Liver (tissue), 9 donors: Measurements from ENCODE around the gene CEP131. TPM values are rescaled to one million over a fixed set of nuclear protein-coding genes. Genes with fewer than 3 reads are reported as not detected.

Experiments
- DNase-seq: peaks from one replicate; pipeline ENCODE4 v3.0.0-alpha.2; 2017; ENCODE audit warnings: low spot score
- H3K27ac ChIP-seq, 2 donors: one replicate each; pipeline ENCODE4 v1.7.0; 2013; ENCODE audit warnings: inconsistent platforms in 2 of 2, low read length in 2 of 2, control low read depth in 1 of 2, low read depth in 1 of 2, mild to moderate bottlenecking in 1 of 2
- H3K27me3 ChIP-seq, 4 donors: one replicate each; pipeline versions ENCODE4 v1.6.1 to v1.7.0; 2013; ENCODE audit warnings: low read length in 3 of 4, inconsistent platforms in 1 of 4, mild to moderate bottlenecking in 1 of 4, moderate library complexity in 1 of 4; ENCODE audit not compliant: control insufficient read depth in 4 of 4, insufficient read depth in 4 of 4
- H3K36me3 ChIP-seq, 4 donors: one replicate each; pipeline versions ENCODE4 v1.6.1 to v1.7.0; 2013; ENCODE audit warnings: low read length in 3 of 4, mild to moderate bottlenecking in 3 of 4, low read depth in 1 of 4, moderate library complexity in 1 of 4; ENCODE audit not compliant: control insufficient read depth in 4 of 4, insufficient read depth in 3 of 4
- H3K4me1 ChIP-seq, 4 donors: one replicate each; pipeline versions ENCODE4 v1.6.1 to v1.7.0; 2013; ENCODE audit warnings: low read length in 3 of 4, mild to moderate bottlenecking in 3 of 4, moderate library complexity in 1 of 4; ENCODE audit not compliant: control insufficient read depth in 4 of 4, insufficient read depth in 4 of 4
- H3K4me3 ChIP-seq, 3 donors: one replicate each; pipeline versions ENCODE4 v1.6.1 to v1.7.0; 2013; ENCODE audit warnings: low read length in 3 of 3, control low read depth in 1 of 3, low read depth in 1 of 3, mild to moderate bottlenecking in 1 of 3
- H3K9ac ChIP-seq, 2 donors: one replicate each; pipeline ENCODE4 v1.7.0; 2013; ENCODE audit warnings: low read length in 2 of 2, mild to moderate bottlenecking in 2 of 2, moderate library complexity in 2 of 2, control low read depth in 1 of 2, low read depth in 1 of 2
- H3K9me3 ChIP-seq, 4 donors: one replicate each; pipeline versions ENCODE4 v1.6.1 to v1.7.0; 2013; ENCODE audit warnings: low read length in 3 of 4; ENCODE audit not compliant: control insufficient read depth in 4 of 4
- EGR1 ChIP-seq, 2 donors: IDR thresholded peaks; 2 replicates each; pipeline ENCODE4 v1.6.1; 2016 to 2018; ENCODE audit warnings: antibody characterized with exemption in 2 of 2, low read depth in 2 of 2
- FOXA1 ChIP-seq: IDR thresholded peaks from 2 replicates; pipeline ENCODE4 v1.6.1; 2016; ENCODE audit warnings: antibody characterized with exemption
- FOXA2 ChIP-seq: IDR thresholded peaks from 2 replicates; pipeline ENCODE4 v1.6.1; 2016; ENCODE audit warnings: antibody characterized with exemption
- GABPA ChIP-seq, 2 donors: IDR thresholded peaks in 1 of 2; conservative IDR thresholded peaks in 1 of 2; 2 replicates each; pipeline ENCODE4 v1.6.1; 2016; ENCODE audit warnings: antibody characterized with exemption in 2 of 2, mild to moderate bottlenecking in 1 of 2, moderate library complexity in 1 of 2
- HNF4A ChIP-seq, 2 donors: conservative IDR thresholded peaks; 2 replicates each; pipeline ENCODE4 v1.6.1; 2016; ENCODE audit warnings: antibody characterized with exemption in 2 of 2, mild to moderate bottlenecking in 2 of 2
- HNF4G ChIP-seq: IDR thresholded peaks from 2 replicates; pipeline ENCODE4 v1.6.1; 2016; ENCODE audit warnings: antibody characterized with exemption
- JUND ChIP-seq, 2 donors: IDR thresholded peaks; 2 replicates each; pipeline ENCODE4 v1.6.1; 2016; ENCODE audit warnings: antibody characterized with exemption in 2 of 2
- RAD21 ChIP-seq, 2 donors: IDR thresholded peaks; 2 replicates each; pipeline ENCODE4 v1.6.1; 2016; ENCODE audit warnings: antibody characterized with exemption in 2 of 2, mild to moderate bottlenecking in 2 of 2
- SP1 ChIP-seq: IDR thresholded peaks from 2 replicates; pipeline ENCODE4 v1.6.1; 2018; ENCODE audit warnings: antibody characterized with exemption, mild to moderate bottlenecking
- TAF1 ChIP-seq: conservative IDR thresholded peaks from 2 replicates; pipeline ENCODE4 v1.6.1; 2016; ENCODE audit warnings: antibody characterized with exemption, mild to moderate bottlenecking
- WGBS: extraction: QIAGEN DNeasy Blood & Tissue Kit; methylation state at CpG from one replicate; pipeline ENCODE4 v1.1.7; 2013; 5-methylcytosine and 5-hydroxymethylcytosine counted together
- polyA plus RNA-seq, 2 donors: library from polyadenylated mRNA; stranded (reverse) in 1 of 2; unstranded in 1 of 2; fragments of 200-250 nt in 1 of 2; fragments of >200 nt in 1 of 2; fragmentation: Nextera tagmentation in 1 of 2; extraction: Ambion mirVana in 1 of 2; gene quantifications; one replicate each; pipeline versions ENCODE4 v1.2.1 to v1.2.3, GENCODE V29; 2013 to 2015
- total RNA-seq, 2 donors: library from RNA; depleted of rRNA; stranded (reverse); fragments of >200 nt; gene quantifications; one replicate each; pipeline ENCODE4 v1.2.3, GENCODE V29; 2014
- TF ChIP-seq, protein P1 (sequence below): IDR thresholded peaks from 2 replicates; pipeline ENCODE4 v1.6.1; 2016; ENCODE audit warnings: antibody characterized with exemption
- TF ChIP-seq, protein P2 (sequence below): IDR thresholded peaks from 2 replicates; pipeline ENCODE4 v1.6.1; 2016; ENCODE audit warnings: antibody characterized with exemption
- donor health status: healthy.
- donor health status: healthy.
- donor health status: healthy.
- donor health status: healthy.
- donor health status: healthy.

CEP131 gene
- total and polyA plus RNA-seq, 4 donors, result 0.71 to 6.3 (median 2.2) TPM

DNA sequence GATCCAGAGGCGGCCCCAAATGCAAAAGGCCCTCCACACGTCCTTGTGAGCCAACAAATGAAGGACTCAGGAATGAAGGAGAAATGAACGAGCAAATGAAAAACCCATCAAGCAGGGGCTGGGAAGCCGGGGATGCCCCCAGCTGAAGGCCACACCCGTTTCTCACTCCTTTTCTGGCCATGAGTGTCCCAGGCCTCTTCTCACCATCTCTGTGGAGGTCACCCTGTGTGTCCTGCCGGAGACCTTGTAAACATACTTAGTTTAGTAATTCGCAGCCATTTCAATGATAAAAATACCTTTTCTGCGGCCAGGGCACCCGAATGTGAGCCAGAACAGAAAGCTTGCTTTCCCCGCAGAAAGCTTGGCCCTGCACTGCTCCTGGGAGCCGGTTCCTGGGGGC lies 35.6 kb downstream of the CEP131 start:
- no peaks in the 10 kb centered on the region for H3K9me3 ChIP-seq
- DNase-seq, result no peak
- no peak for TF ChIP-seq JUND (IDR thresholded peaks at IDR 0.05)
- no peak for TF ChIP-seq FOXA2
- 96% methylated on average over 11 of the region's 11 CpGs for WGBS
- H3K36me3 ChIP-seq, result no peaks in the 10 kb centered on the region
- no peaks in the 10 kb centered on the region for H3K4me1 ChIP-seq
- H3K9ac ChIP-seq, result no peak overlapping the region
- no peak overlapping the region for H3K27ac ChIP-seq
- H3K27me3 ChIP-seq, result no peaks in the 10 kb centered on the region
- H3K4me3 ChIP-seq, result no peak overlapping the region

DNA sequence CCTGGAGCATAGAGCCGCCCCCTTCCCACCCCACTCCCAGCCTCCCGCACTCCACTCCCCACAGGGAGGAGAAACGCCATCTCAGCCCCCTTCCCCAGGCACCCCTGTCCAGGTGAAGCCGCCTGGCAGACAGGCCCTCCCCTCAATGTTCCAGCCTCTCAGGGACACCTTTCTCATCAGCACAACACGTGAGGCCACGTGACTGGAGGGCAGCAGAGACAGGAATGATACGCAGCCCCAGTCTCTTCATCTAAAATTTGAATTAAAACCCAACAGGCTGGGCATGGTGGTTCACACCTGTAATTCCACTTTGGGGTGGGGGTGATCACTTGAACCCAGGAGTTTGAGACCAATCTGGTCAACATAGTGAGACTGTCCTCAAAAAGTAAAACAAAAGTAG lies 36.6 kb downstream of the CEP131 start:
- 84% methylated on average over 7 of the region's 7 CpGs for WGBS
- no peak overlapping the region for H3K4me3 ChIP-seq
- H3K9ac ChIP-seq, result no peak overlapping the region
- TF ChIP-seq, protein P1, sequence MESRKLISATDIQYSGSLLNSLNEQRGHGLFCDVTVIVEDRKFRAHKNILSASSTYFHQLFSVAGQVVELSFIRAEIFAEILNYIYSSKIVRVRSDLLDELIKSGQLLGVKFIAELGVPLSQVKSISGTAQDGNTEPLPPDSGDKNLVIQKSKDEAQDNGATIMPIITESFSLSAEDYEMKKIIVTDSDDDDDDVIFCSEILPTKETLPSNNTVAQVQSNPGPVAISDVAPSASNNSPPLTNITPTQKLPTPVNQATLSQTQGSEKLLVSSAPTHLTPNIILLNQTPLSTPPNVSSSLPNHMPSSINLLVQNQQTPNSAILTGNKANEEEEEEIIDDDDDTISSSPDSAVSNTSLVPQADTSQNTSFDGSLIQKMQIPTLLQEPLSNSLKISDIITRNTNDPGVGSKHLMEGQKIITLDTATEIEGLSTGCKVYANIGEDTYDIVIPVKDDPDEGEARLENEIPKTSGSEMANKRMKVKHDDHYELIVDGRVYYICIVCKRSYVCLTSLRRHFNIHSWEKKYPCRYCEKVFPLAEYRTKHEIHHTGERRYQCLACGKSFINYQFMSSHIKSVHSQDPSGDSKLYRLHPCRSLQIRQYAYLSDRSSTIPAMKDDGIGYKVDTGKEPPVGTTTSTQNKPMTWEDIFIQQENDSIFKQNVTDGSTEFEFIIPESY, result no peak
- no peak for TF ChIP-seq GABPA (IDR thresholded peaks at IDR 0.05 in 1 of 2, conservative IDR thresholded peaks at IDR 0.05 in 1 of 2)
- TF ChIP-seq EGR1 (IDR thresholded peaks at IDR 0.05; ENCODE audit: low read depth in 2 of 2), result no peak
- TF ChIP-seq RAD21 (IDR thresholded peaks at IDR 0.05), result no peak
- no peak for TF ChIP-seq TAF1
- TF ChIP-seq, protein P2, sequence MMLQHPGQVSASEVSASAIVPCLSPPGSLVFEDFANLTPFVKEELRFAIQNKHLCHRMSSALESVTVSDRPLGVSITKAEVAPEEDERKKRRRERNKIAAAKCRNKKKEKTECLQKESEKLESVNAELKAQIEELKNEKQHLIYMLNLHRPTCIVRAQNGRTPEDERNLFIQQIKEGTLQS, result no peak
- TF ChIP-seq FOXA2, result no peak
- no peak for TF ChIP-seq HNF4A (conservative IDR thresholded peaks at IDR 0.05)
- no peaks in the 10 kb centered on the region for H3K27me3 ChIP-seq
- no peak overlapping the region for H3K27ac ChIP-seq
- DNase-seq, result no peak
- H3K36me3 ChIP-seq, result no peaks in the 10 kb centered on the region
- no peaks in the 10 kb centered on the region for H3K4me1 ChIP-seq
- H3K9me3 ChIP-seq, result no peaks in the 10 kb centered on the region

DNA sequence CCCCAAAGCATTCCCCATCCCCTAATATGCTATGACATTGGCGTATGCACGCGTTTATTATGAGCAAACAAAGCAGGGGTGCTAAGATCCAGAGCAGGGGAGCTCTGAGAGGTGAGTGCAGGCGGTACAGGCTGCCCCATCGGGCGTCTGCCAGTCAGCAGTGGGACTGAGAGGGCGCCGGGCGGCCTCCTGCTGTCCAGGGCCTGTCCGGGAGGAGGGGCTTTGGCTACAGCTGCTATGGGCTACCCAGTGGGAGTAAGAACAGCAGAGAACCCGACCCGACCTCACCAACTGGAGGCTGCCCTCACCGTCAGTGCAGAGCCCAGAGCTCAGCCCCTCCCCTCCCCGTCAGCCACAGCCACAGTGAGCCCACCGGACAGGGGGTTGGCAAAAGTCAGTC lies 38.2 kb downstream of the CEP131 start:
- Histone ChIP-seq H3K27ac (no peak overlapping the region), H3K36me3 (no peaks in the 10 kb centered on the region), H3K4me1 (no peaks in the 10 kb centered on the region), H3K9me3 (no peaks in the 10 kb centered on the region), H3K27me3 (no peaks in the 10 kb centered on the region), H3K9ac (no peak overlapping the region), H3K4me3 (no peak overlapping the region)
- TF ChIP-seq, protein P2, result no peak
- TF ChIP-seq FOXA1, result no peak
- 39% methylated on average over 15 of the region's 15 CpGs for WGBS
- no peak for DNase-seq

DNA sequence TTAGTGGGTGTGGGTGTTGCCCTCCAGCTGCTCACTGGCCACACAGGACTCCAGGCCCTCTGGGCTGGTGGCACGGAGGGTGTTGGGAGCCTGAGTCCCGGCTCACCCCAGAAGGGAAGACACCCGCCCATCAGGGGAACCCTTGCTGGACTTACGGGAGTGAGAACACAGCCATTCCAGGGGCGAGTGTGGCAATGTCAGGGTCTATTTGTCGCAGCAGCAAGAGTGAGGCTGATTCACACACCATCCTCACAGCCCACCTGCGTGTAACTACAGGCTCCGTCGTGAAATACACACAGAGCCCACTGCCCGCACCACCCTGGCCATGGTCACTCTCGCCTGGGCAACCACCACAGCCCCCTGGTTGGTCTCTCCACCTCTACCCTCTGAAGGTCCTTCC lies 39.0 kb downstream of the CEP131 start:
- no peak overlapping the region for H3K27ac ChIP-seq

More for the DNA sequence above, 39.0 kb downstream of the CEP131 start:
- H3K27me3 ChIP-seq, result no peaks in the 10 kb centered on the region
- no peaks in the 10 kb centered on the region for H3K4me1 ChIP-seq
- no peak overlapping the region for H3K4me3 ChIP-seq
- WGBS, result 97% methylated on average over 11 of the region's 11 CpGs
- no peak overlapping the region for H3K9ac ChIP-seq
- H3K9me3 ChIP-seq, result no peaks in the 10 kb centered on the region
- DNase-seq, result no peak
- H3K36me3 ChIP-seq, result no peaks in the 10 kb centered on the region
- TF ChIP-seq SP1 (no peak), JUND (IDR thresholded peaks at IDR 0.05) (no peak), EGR1 (IDR thresholded peaks at IDR 0.05; ENCODE audit: low read depth in 2 of 2) (no peak), HNF4G (no peak), HNF4A (conservative IDR thresholded peaks at IDR 0.05) (no peak), TAF1 (no peak)
